H1 (cell line): ENCODE measurements around the gene TOP2A. TPM values are rescaled to one million over a fixed set of nuclear protein-coding genes. Genes with fewer than 3 reads are reported as not detected.

Source experiments
- CTCF ChIA-PET: fragments of 300-600 bp; sonication (Branson Sonifier 250); formaldehyde crosslinking; loops from one replicate; lab custom pipeline; 2021; ENCODE audit not compliant: partially characterized antibody; lab: Charles Lee
- POLR2A ChIA-PET: fragments of 300-600 bp; sonication (Branson Sonifier 250); formaldehyde crosslinking; loops from one replicate; lab custom pipeline; 2021; ENCODE audit warnings: inconsistent platforms; ENCODE audit not compliant: partially characterized antibody; lab: Charles Lee
- DNase-seq, 2 experiments: peaks; one replicate each; pipeline versions ENCODE4 v3.0.0 to v3.0.0-alpha.2; 2010 to 2022; ENCODE audit warnings: low spot score in 2 of 2, low read depth in 1 of 2, mixed read lengths in 1 of 2
- FAIRE-seq: peaks from 2 replicates; lab custom pipeline; 2011; peaks lifted over from hg19 to GRCh38; lab: Jason Lieb, UNC
- H2AFZ ChIP-seq: 2 replicates; pipeline ENCODE4 v1.8.1; 2012; ENCODE audit warnings: low read length, inconsistent platforms
- H2AK5ac ChIP-seq: 2 replicates; pipeline ENCODE4 v1.6.1; 2013; ENCODE audit warnings: low read depth, low read length
- H2BK120ac ChIP-seq: replicated peaks from 2 replicates; pipeline ENCODE3; 2013; ENCODE audit warnings: low read depth, low read length, inconsistent platforms
- H2BK12ac ChIP-seq: 2 replicates; pipeline ENCODE4 v1.6.1; 2013; ENCODE audit warnings: low read depth, low read length
- H2BK15ac ChIP-seq: 2 replicates; pipeline ENCODE4 v1.6.1; 2013; ENCODE audit warnings: low read length
- H2BK20ac ChIP-seq: 2 replicates; pipeline ENCODE4 v1.6.1; 2013; ENCODE audit warnings: low read length
- H2BK5ac ChIP-seq: 2 replicates; pipeline ENCODE4 v1.6.1; 2013; ENCODE audit warnings: low read depth, low read length
- H3K14ac ChIP-seq: 2 replicates; pipeline ENCODE4 v1.6.1; 2013; ENCODE audit warnings: inconsistent platforms; ENCODE audit not compliant: insufficient read length
- H3K18ac ChIP-seq: 2 replicates; pipeline ENCODE4 v1.6.1; 2013; ENCODE audit warnings: low read length; ENCODE audit errors: extremely low read depth
- H3K23ac ChIP-seq: 2 replicates; pipeline ENCODE4 v1.6.1; 2013; ENCODE audit warnings: inconsistent platforms; ENCODE audit not compliant: insufficient read length
- H3K23me2 ChIP-seq: 2 replicates; pipeline ENCODE4 v1.6.1; 2013; ENCODE audit warnings: low read depth, low read length
- H3K27ac ChIP-seq: 2 replicates; pipeline ENCODE4 v1.6.1; 2011; ENCODE audit warnings: low read depth, low read length, inconsistent platforms
- H3K27me3 ChIP-seq, 4 experiments: replicated peaks in 1 of 4; 1 replicate in 1 of 4; 2 replicates in 3 of 4; pipeline versions ENCODE4 v1.6.1 to v1.8.1; 2011 to 2013; ENCODE audit warnings: low read length in 3 of 4, mild to moderate bottlenecking in 3 of 4, inconsistent platforms in 2 of 4, mixed read lengths in 2 of 4, moderate library complexity in 1 of 4; ENCODE audit not compliant: control insufficient read depth in 3 of 4, insufficient read depth in 3 of 4; ENCODE audit errors: extremely low read depth in 1 of 4
- H3K36me3 ChIP-seq, 4 experiments: 2 replicates each; pipeline versions ENCODE4 v1.6.1 to v1.8.1; 2011 to 2013; ENCODE audit warnings: mild to moderate bottlenecking in 4 of 4, low read length in 3 of 4, moderate library complexity in 2 of 4, control low read depth in 1 of 4, inconsistent platforms in 1 of 4; ENCODE audit not compliant: insufficient read depth in 4 of 4, control insufficient read depth in 2 of 4
- H3K4ac ChIP-seq: replicated peaks from 2 replicates; pipeline ENCODE3; 2013; ENCODE audit warnings: low read length, low read depth, mixed read lengths, inconsistent platforms; ENCODE audit not compliant: insufficient read length
- H3K4me1 ChIP-seq, 4 experiments: replicated peaks in 1 of 4; 1 replicate in 1 of 4; 2 replicates in 3 of 4; pipeline versions ENCODE4 v1.6.1 to v1.8.1; 2011 to 2013; ENCODE audit warnings: low read length in 3 of 4, inconsistent platforms in 2 of 4, mixed read lengths in 1 of 4; ENCODE audit not compliant: insufficient read depth in 4 of 4, control insufficient read depth in 3 of 4
- H3K4me2 ChIP-seq, 2 experiments: 2 replicates each; pipeline versions ENCODE4 v1.6.1 to v1.8.1; 2011 to 2013; ENCODE audit warnings: low read depth in 2 of 2, low read length in 2 of 2, control low read depth in 1 of 2, inconsistent platforms in 1 of 2, mild to moderate bottlenecking in 1 of 2; ENCODE audit not compliant: insufficient read depth in 1 of 2
- H3K4me3 ChIP-seq, 4 experiments: fragments of 200-600, 300-600 bp in 1 of 4; sonication (generic), shearing (Covaris generic), sonication (Bioruptor Twin) in 1 of 4; 2 replicates each; pipeline versions ENCODE4 v1.5.1 to v1.8.1; 2011 to 2016; ENCODE audit warnings: low read length in 4 of 4, low read depth in 3 of 4, control low read depth in 2 of 4, inconsistent platforms in 2 of 4, mild to moderate bottlenecking in 2 of 4, mixed read lengths in 1 of 4, moderate library complexity in 1 of 4; ENCODE audit not compliant: insufficient read depth in 2 of 4; ENCODE audit errors: extremely low read depth in 1 of 4
- H3K56ac ChIP-seq: replicated peaks from 2 replicates; pipeline ENCODE3; 2013; ENCODE audit warnings: low read depth, mild to moderate bottlenecking, mixed read lengths, low read length, inconsistent platforms; ENCODE audit not compliant: insufficient read length
- H3K79me1 ChIP-seq: 2 replicates; pipeline ENCODE4 v1.6.1; 2013; ENCODE audit warnings: low read depth, low read length, control low read depth
- H3K79me2 ChIP-seq, 2 experiments: 2 replicates each; pipeline versions ENCODE4 v1.6.1 to v1.8.1; 2012 to 2013; ENCODE audit warnings: low read length in 2 of 2, mild to moderate bottlenecking in 2 of 2, inconsistent platforms in 1 of 2; ENCODE audit not compliant: insufficient read depth in 2 of 2, control insufficient read depth in 1 of 2
- H3K9ac ChIP-seq, 4 experiments: replicated peaks in 1 of 4; 1 replicate in 1 of 4; 2 replicates in 3 of 4; pipeline versions ENCODE4 v1.6.1 to v1.8.1; 2011 to 2013; ENCODE audit warnings: low read depth in 3 of 4, low read length in 3 of 4, control low read depth in 2 of 4, mild to moderate bottlenecking in 2 of 4, moderate library complexity in 2 of 4, inconsistent platforms in 1 of 4; ENCODE audit errors: extremely low read depth in 1 of 4
- H3K9me3 ChIP-seq, 2 experiments: 2 replicates each; pipeline versions ENCODE4 v1.6.1 to v1.8.1; 2012 to 2013; ENCODE audit warnings: mild to moderate bottlenecking in 2 of 2, moderate library complexity in 2 of 2, control low read depth in 1 of 2, inconsistent platforms in 1 of 2, low read depth in 1 of 2, low read length in 1 of 2, mixed read lengths in 1 of 2; ENCODE audit not compliant: insufficient read depth in 2 of 2
- H4K20me1 ChIP-seq, 2 experiments: replicated peaks in 1 of 2; 2 replicates each; pipeline versions ENCODE3 to v1.8.1; 2011 to 2013; ENCODE audit warnings: inconsistent platforms in 2 of 2, low read length in 2 of 2, mild to moderate bottlenecking in 1 of 2; ENCODE audit not compliant: insufficient read depth in 2 of 2, control insufficient read depth in 1 of 2
- H4K5ac ChIP-seq: 2 replicates; pipeline ENCODE4 v1.6.1; 2013; ENCODE audit warnings: low read length, low read depth, mixed read lengths, inconsistent platforms; ENCODE audit not compliant: insufficient read length
- H4K8ac ChIP-seq: 2 replicates; pipeline ENCODE4 v1.8.0; 2013; ENCODE audit warnings: mild to moderate bottlenecking, moderate library complexity, low read length, inconsistent platforms; ENCODE audit not compliant: insufficient read depth; ENCODE audit errors: extremely low read depth
- H4K91ac ChIP-seq: replicated peaks from 2 replicates; pipeline ENCODE3; 2013; ENCODE audit warnings: low read length, mixed read lengths, inconsistent platforms; ENCODE audit not compliant: insufficient read length
- ATF3 ChIP-seq: IDR thresholded peaks from 2 replicates; pipeline ENCODE4 v1.6.1; 2011; ENCODE audit warnings: low read depth, mild to moderate bottlenecking, low read length; ENCODE audit not compliant: insufficient read depth
- CHD1 ChIP-seq: IDR thresholded peaks from 2 replicates; pipeline ENCODE4 v1.6.1; 2012; ENCODE audit warnings: low read depth, low read length, improper control_type of control experiment
- CTBP2 ChIP-seq: IDR thresholded peaks from 2 replicates; pipeline ENCODE4 v1.7.0; 2011; ENCODE audit warnings: borderline replicate concordance, mild to moderate bottlenecking, moderate library complexity, mixed read lengths, low read length; ENCODE audit not compliant: insufficient read depth, insufficient read length
- KDM1A ChIP-seq: fragments of 200-600, 300-600 bp; sonication (generic); IDR thresholded peaks from 2 replicates; pipeline ENCODE4 v1.7.1; 2016; ENCODE audit warnings: mild to moderate bottlenecking, low read length, borderline replicate concordance
- RXRA ChIP-seq: IDR thresholded peaks from 2 replicates; pipeline ENCODE4 v1.6.1; 2011; ENCODE audit warnings: low read depth, mild to moderate bottlenecking, low read length, moderate library complexity; ENCODE audit not compliant: insufficient read depth
- SIX5 ChIP-seq: IDR thresholded peaks from 2 replicates; pipeline ENCODE4 v1.6.1; 2011; ENCODE audit warnings: mild to moderate bottlenecking, low read depth, low read length
- SP2 ChIP-seq: IDR thresholded peaks from 2 replicates; pipeline ENCODE4 v1.6.1; 2012; ENCODE audit warnings: mild to moderate bottlenecking, low read length, inconsistent platforms
- TAF1 ChIP-seq: IDR thresholded peaks from 2 replicates; pipeline ENCODE4 v1.6.1; 2011; ENCODE audit warnings: mild to moderate bottlenecking, low read depth, low read length
- TBP ChIP-seq: IDR thresholded peaks from 2 replicates; pipeline ENCODE4 v1.6.1; 2011; ENCODE audit warnings: low read depth, low read length, improper control_type of control experiment
- WGBS, 2 experiments: shearing (Covaris generic) in 1 of 2; methylation state at CpG; one replicate each; pipeline versions ENCODE4 v1.1.6 to v1.1.7; 2013 to 2015; ENCODE audit warnings: low lambda C conversion rate in 2 of 2, mixed read lengths in 2 of 2, inconsistent platforms in 1 of 2, low coverage in 1 of 2, missing lambda C conversion rate in 1 of 2; ENCODE audit not compliant: insufficient replicate concordance in 2 of 2, insufficient coverage in 1 of 2, insufficient read length in 1 of 2; ENCODE audit errors: extremely low coverage in 1 of 2, missing lambda C conversion rate in 1 of 2; 5-methylcytosine and 5-hydroxymethylcytosine counted together
- polyA plus RNA-seq, 7 experiments: library from polyadenylated mRNA; depleted of rRNA in 3 of 7; stranded (reverse) in 5 of 7; unstranded in 2 of 7; fragments of >200 nt in 5 of 7; fragments of 200-250 nt in 2 of 7; gene quantifications; 1 replicate in 5 of 7; 2 replicates in 1 of 7; 4 replicates in 1 of 7; pipeline versions ENCODE4 v1.2.1 to v1.2.3, GENCODE V29; 2011 to 2013; ENCODE audit warnings: missing spikeins in 2 of 7, mixed read lengths in 2 of 7
- total RNA-seq: library from RNA; stranded (reverse); fragmentation: NEBNext Ultra II Directional; extraction: Animal tissue kit (Norgen Biotek cat#: 25700); gene quantifications from 2 replicates; pipeline ENCODE4 v1.2.1, GENCODE V29; 2021
- TF ChIP-seq, protein P1 (sequence below): IDR thresholded peaks from 2 replicates; pipeline ENCODE4 v1.6.1; 2012; ENCODE audit warnings: inconsistent platforms
- TF ChIP-seq, protein P2 (sequence below): IDR thresholded peaks from 2 replicates; pipeline ENCODE4 v1.6.1; 2012; ENCODE audit warnings: low read length, inconsistent platforms

TOP2A gene
- total and polyA plus RNA-seq, 2 of the 8 experiments (the other 6 are each of a cell fraction or from before 2014, with no cell fraction given), result 83.1 to 291 TPM

DNA sequence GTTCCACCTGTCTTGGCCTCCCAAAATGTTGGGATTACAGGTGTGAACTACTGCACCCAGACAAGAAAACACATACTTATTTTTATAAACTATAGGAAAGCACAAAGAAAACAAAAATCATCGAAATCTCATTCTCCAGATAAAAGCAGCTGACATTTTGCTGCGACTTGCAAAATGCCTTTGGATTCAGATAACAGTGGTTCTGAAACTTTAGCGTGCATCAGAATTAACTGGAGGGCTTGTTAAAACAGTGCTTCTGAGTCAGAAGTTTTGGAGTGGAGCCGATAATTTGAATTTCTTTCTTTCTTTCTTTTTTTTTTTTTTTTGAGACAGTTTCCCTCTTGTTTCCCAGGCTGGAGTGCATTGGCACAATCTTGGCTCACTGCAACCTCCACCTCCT is 35.4 kb downstream of the TOP2A start:
- FAIRE-seq (no peak), DNase-seq (no peak)
- H3K4me1 ChIP-seq, result no peaks in the 10 kb centered on the region
- peaks cover 0 to under 1% (median 0%) of the 10 kb centered on the region in 4 experiments; a peak in 1 of 8 replicates for H3K36me3 ChIP-seq
- ChIA-PET CTCF (interaction anchor here (0.8 to 2.3 kb wide), 6 partner anchors 20 to 191 kb away, joined by 3 to 10 read pairs (median 5); no protein-coding TSS in a partner anchor), POLR2A (interaction anchor here (0.9 to 1.5 kb wide), 2 partner anchors 17 kb away, joined by 4 to 5 read pairs; partner anchors contain the start of gene GJD3)
- H2BK120ac ChIP-seq, result no peak overlapping the region
- H2AFZ ChIP-seq, result no peak overlapping the region
- H3K4ac ChIP-seq, result no peak overlapping the region
- no peak overlapping the region for H4K5ac ChIP-seq
- no peak overlapping the region for H2BK12ac ChIP-seq
- H3K23ac ChIP-seq, result no peak overlapping the region
- H3K56ac ChIP-seq, result no peak overlapping the region
- no peaks in the 10 kb centered on the region for H3K79me1 ChIP-seq
- no peaks in the 10 kb centered on the region for H3K27me3 ChIP-seq
- H3K4me2 ChIP-seq, result no peak overlapping the region
- H4K20me1 ChIP-seq, result no peaks in the 10 kb centered on the region
- H3K23me2 ChIP-seq, result no peaks in the 10 kb centered on the region
- H3K4me3 ChIP-seq, result no peak overlapping the region
- no peak overlapping the region for H2BK5ac ChIP-seq
- H3K14ac ChIP-seq, result no peak overlapping the region
- H4K91ac ChIP-seq, result no peak overlapping the region
- no peaks in the 10 kb centered on the region for H3K79me2 ChIP-seq
- WGBS, 2 experiments, result 89% methylated on average over 4 of the region's 4 CpGs; no CpG with 5 or more reads in 1 of the 2 experiments
- H4K8ac ChIP-seq, result no peak overlapping the region
- no peak overlapping the region for H2AK5ac ChIP-seq
- H3K27ac ChIP-seq, result no peak overlapping the region
- H3K9me3 ChIP-seq, result no peaks in the 10 kb centered on the region
- H3K9ac ChIP-seq, result no peak overlapping the region
- H2BK15ac ChIP-seq, result no peak overlapping the region
- H3K18ac ChIP-seq, result no peak overlapping the region
- H2BK20ac ChIP-seq, result no peak overlapping the region
- TF ChIP-seq, protein P1, sequence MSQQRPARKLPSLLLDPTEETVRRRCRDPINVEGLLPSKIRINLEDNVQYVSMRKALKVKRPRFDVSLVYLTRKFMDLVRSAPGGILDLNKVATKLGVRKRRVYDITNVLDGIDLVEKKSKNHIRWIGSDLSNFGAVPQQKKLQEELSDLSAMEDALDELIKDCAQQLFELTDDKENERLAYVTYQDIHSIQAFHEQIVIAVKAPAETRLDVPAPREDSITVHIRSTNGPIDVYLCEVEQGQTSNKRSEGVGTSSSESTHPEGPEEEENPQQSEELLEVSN, result no peak
- TF ChIP-seq CHD1 (no peak), SP2 (no peak), CTBP2 (no peak), TBP (no peak), RXRA (no peak), SIX5 (no peak), KDM1A (no peak), ATF3 (no peak), TAF1 (no peak)
- TF ChIP-seq, protein P2, sequence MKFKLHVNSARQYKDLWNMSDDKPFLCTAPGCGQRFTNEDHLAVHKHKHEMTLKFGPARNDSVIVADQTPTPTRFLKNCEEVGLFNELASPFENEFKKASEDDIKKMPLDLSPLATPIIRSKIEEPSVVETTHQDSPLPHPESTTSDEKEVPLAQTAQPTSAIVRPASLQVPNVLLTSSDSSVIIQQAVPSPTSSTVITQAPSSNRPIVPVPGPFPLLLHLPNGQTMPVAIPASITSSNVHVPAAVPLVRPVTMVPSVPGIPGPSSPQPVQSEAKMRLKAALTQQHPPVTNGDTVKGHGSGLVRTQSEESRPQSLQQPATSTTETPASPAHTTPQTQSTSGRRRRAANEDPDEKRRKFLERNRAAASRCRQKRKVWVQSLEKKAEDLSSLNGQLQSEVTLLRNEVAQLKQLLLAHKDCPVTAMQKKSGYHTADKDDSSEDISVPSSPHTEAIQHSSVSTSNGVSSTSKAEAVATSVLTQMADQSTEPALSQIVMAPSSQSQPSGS, result no peak
